Measurements from ENCODE around the gene AQP1. TPM values are rescaled to one million over a fixed set of nuclear protein-coding genes. Genes with fewer than 3 reads are reported as not detected.

Gene AQP1
- total and polyA plus RNA-seq, 8 donors, result 3.8 to 158 (median 52.5) TPM

GRCh38 chr7:30950197-30950596 lies 38.5 kb downstream of the AQP1 start:
- no peaks in the 10 kb centered on the region for H3K4me1 ChIP-seq
- no peak overlapping the region for H3K4me3 ChIP-seq
- H3K27me3 ChIP-seq, result no peaks in the 10 kb centered on the region
- no peaks in the 10 kb centered on the region for H3K36me3 ChIP-seq
- TF ChIP-seq CTCF (IDR thresholded peaks at IDR 0.05) (no peak), EP300 (IDR thresholded peaks at IDR 0.05) (no peak), POLR2A (IDR thresholded peaks at IDR 0.05) (no peak), POLR2AphosphoS5 (IDR thresholded peaks at IDR 0.05) (no peak)
- intact Hi-C loops (cut with DNase I; ENCODE audit: low total_unique reads), result no loop called here
- peaks cover 0 to 7% (median under 1%) of the 10 kb centered on the region in 4 donors for H3K9me3 ChIP-seq
- no peak for DNase-seq
- no peak overlapping the region for H3K27ac ChIP-seq

GRCh38 chr7:30954914-30955313 lies 43.3 kb downstream of the AQP1 start:
- DNase-seq, result no peak
- Histone ChIP-seq H3K4me3 (no peak overlapping the region), H3K4me1 (no peaks in the 10 kb centered on the region), H3K36me3 (no peaks in the 10 kb centered on the region), H3K27me3 (no peaks in the 10 kb centered on the region), H3K9me3 (peaks cover 0 to 11% (median 2%) of the 10 kb centered on the region in 4 donors), H3K27ac (no peak overlapping the region)
- WGBS, 5 donors, result 34 to 55% (median 47%) methylated on average over 4 of the region's 4 CpGs
- intact Hi-C loops (cut with DNase I; ENCODE audit: low total_unique reads), result no loop called here
- no peak for TF ChIP-seq CTCF (IDR thresholded peaks at IDR 0.05)
- no peak for TF ChIP-seq POLR2AphosphoS5 (IDR thresholded peaks at IDR 0.05)
- no peak for TF ChIP-seq EP300 (IDR thresholded peaks at IDR 0.05)
- TF ChIP-seq POLR2A (IDR thresholded peaks at IDR 0.05), result no peak

- 94 to 100% (median 98%) methylated on average over 1 of the region's 1 CpG for WGBS, 5 donors
- Histone ChIP-seq H3K4me3 (no peak overlapping the region), H3K27me3 (no peaks in the 10 kb centered on the region), H3K4me1 (no peaks in the 10 kb centered on the region), H3K9me3 (peaks cover 0 to 11% (median 2%) of the 10 kb centered on the region in 4 donors), H3K27ac (no peak overlapping the region), H3K36me3 (no peaks in the 10 kb centered on the region)
- intact Hi-C loops (cut with DNase I; ENCODE audit: low total_unique reads), result no loop called here
- DNase-seq, result no peak
- TF ChIP-seq POLR2AphosphoS5 (IDR thresholded peaks at IDR 0.05), result no peak
- no peak for TF ChIP-seq EP300 (IDR thresholded peaks at IDR 0.05)
- TF ChIP-seq CTCF (IDR thresholded peaks at IDR 0.05), result no peak
Measured at GRCh38 chr7:30956704-30957103, 45.1 kb downstream of the AQP1 start.

GRCh38 chr7:30963842-30964241 lies 52.2 kb downstream of the AQP1 start, which contains the start of gene GHRHR:
Gene GHRHR (plus strand): TSS chr7:30963953. CDS start chr7:30964069, 116 bp downstream.
- WGBS, 5 donors, result 74 to 93% (median 87%) methylated on average over 8 to 11 of the region's 11 CpGs
- H3K4me3 ChIP-seq, result no peak within 1 kb of the TSS
- no peak within 1 kb of the TSS for H3K27ac ChIP-seq
- no peak for TF ChIP-seq POLR2AphosphoS5 (IDR thresholded peaks at IDR 0.05)
- TF ChIP-seq POLR2A (IDR thresholded peaks at IDR 0.05), result no peak
- TF ChIP-seq EP300 (IDR thresholded peaks at IDR 0.05), result no peak
- no peak for TF ChIP-seq CTCF (IDR thresholded peaks at IDR 0.05)
- H3K9me3 ChIP-seq, result no peaks in the 10 kb centered on the region
- no peaks in the 10 kb centered on the region for H3K36me3 ChIP-seq
- H3K27me3 ChIP-seq, result peaks cover 0 to 5% (median 0%) of the 10 kb centered on the region in 3 donors
- H3K4me1 ChIP-seq, result no peaks in the 10 kb centered on the region
- DNase-seq, result no peak
- intact Hi-C loops (cut with DNase I; ENCODE audit: low total_unique reads), result no loop called here
